Smooth muscle cell (in vitro differentiated cells): ENCODE data around the gene TRIM17. TPM values are rescaled to one million over a fixed set of nuclear protein-coding genes. Genes with fewer than 3 reads are reported as not detected.

ENCODE experiments used
- DNase-seq: peaks from one replicate; lab custom pipeline; 2025; ENCODE audit not compliant: unreplicated experiment; lab: John Stamatoyannopoulos, UW
- H2AFZ ChIP-seq: fragments of 200-600 bp; sonication (generic); 2 replicates; pipeline ENCODE4 v1.6.0; 2016; ENCODE audit warnings: antibody characterized with exemption, low read depth, mild to moderate bottlenecking
- H3F3A ChIP-seq: fragments of 200-600 bp; sonication (generic); 2 replicates; pipeline ENCODE4 v1.6.0; 2017; ENCODE audit warnings: antibody characterized with exemption, low read depth
- H3K27ac ChIP-seq: fragments of 200-600 bp; sonication (generic); 2 replicates; pipeline ENCODE4 v1.5.1; 2016; ENCODE audit warnings: low read depth, mild to moderate bottlenecking
- H3K27me3 ChIP-seq: fragments of 200-600 bp; sonication (generic); 2 replicates; pipeline ENCODE4 v1.6.1; 2016; ENCODE audit warnings: low read depth, mild to moderate bottlenecking
- H3K36me3 ChIP-seq: fragments of 200-600 bp; sonication (generic); 2 replicates; pipeline ENCODE4 v1.5.1; 2016; ENCODE audit warnings: low read depth
- H3K4me1 ChIP-seq: fragments of 200-600 bp; sonication (generic); 2 replicates; pipeline ENCODE4 v1.5.1; 2016; ENCODE audit warnings: low read depth
- H3K4me2 ChIP-seq: fragments of 200-600 bp; sonication (generic); 2 replicates; pipeline ENCODE4 v1.6.0; 2016; ENCODE audit warnings: mild to moderate bottlenecking
- H3K4me3 ChIP-seq: fragments of 200-600 bp; sonication (generic); 2 replicates; pipeline ENCODE4 v1.5.1; 2016; ENCODE audit warnings: mild to moderate bottlenecking
- H3K79me2 ChIP-seq: fragments of 200-600 bp; sonication (generic); 2 replicates; pipeline ENCODE4 v1.6.0; 2016; ENCODE audit warnings: low read depth, mild to moderate bottlenecking
- H3K9ac ChIP-seq: fragments of 200-600 bp; sonication (generic); 2 replicates; pipeline ENCODE4 v1.6.0; 2016; ENCODE audit warnings: low read depth
- H3K9me3 ChIP-seq: fragments of 200-600 bp; sonication (generic); replicated peaks from 2 replicates; pipeline ENCODE4 v1.5.1; 2016; ENCODE audit warnings: low read depth
- H4K20me1 ChIP-seq: fragments of 200-600 bp; sonication (generic); 2 replicates; pipeline ENCODE4 v1.6.0; 2016; ENCODE audit warnings: low read depth
- CTCF ChIP-seq: fragments of 200-600 bp; sonication (generic); IDR thresholded peaks from 2 replicates; pipeline ENCODE4 v1.5.1; 2017; ENCODE audit warnings: borderline replicate concordance, mild to moderate bottlenecking, antibody characterized with exemption; ENCODE audit not compliant: insufficient read depth, poor library complexity, severe bottlenecking
- WGBS: methylation state at CpG from one replicate; pipeline ENCODE4 v1.1.7; 2016; ENCODE audit warnings: low lambda C conversion rate; 5-methylcytosine and 5-hydroxymethylcytosine counted together
- polyA plus RNA-seq: library from polyadenylated mRNA; unstranded; fragments of >200 nt; fragmentation: Nextera tagmentation; extraction: Ambion mirVana; gene quantifications from 2 replicates; pipeline ENCODE4 v1.2.1, GENCODE V29; 2016
- total RNA-seq: library from RNA; depleted of rRNA; stranded (reverse); fragments of >200 nt; gene quantifications from 2 replicates; pipeline ENCODE4 v1.2.3, GENCODE V29; 2014

Gene TRIM17
- total and polyA plus RNA-seq, 2 experiments from 2014 or later, result 1.5 to 1.6 TPM

GRCh38 chr1:228396770-228397662 lies 19.6 kb downstream of the TRIM17 start:
- WGBS, result 94% methylated on average over 19 of the region's 21 CpGs
- no peak for TF ChIP-seq CTCF
- no peak for DNase-seq

GRCh38 chr1:228394571-228395394 lies 21.9 kb downstream of the TRIM17 start:
- Histone ChIP-seq H3K9ac (no peak overlapping the region), H3K4me1 (no peaks in the 10 kb centered on the region), H3K9me3 (no peaks in the 10 kb centered on the region), H3K4me2 (no peak overlapping the region), H2AFZ (no peak overlapping the region), H3K79me2 (no peaks in the 10 kb centered on the region), H3K27me3 (no peaks in the 10 kb centered on the region), H3K4me3 (no peak overlapping the region), H3K27ac (no peak overlapping the region), H3K36me3 (no peaks in the 10 kb centered on the region), H3F3A (no peaks in the 10 kb centered on the region), H4K20me1 (peaks cover 29% of the 10 kb centered on the region)
- no peak for TF ChIP-seq CTCF
- DNase-seq, result no peak
- WGBS, result 98% methylated on average over 38 of the region's 38 CpGs

More at GRCh38 chr1:228396770-228397662, 19.6 kb downstream of the TRIM17 start:
- Histone ChIP-seq H3K79me2 (no peaks in the 10 kb centered on the region), H3K9me3 (no peaks in the 10 kb centered on the region), H3K27me3 (no peaks in the 10 kb centered on the region), H3K36me3 (no peaks in the 10 kb centered on the region), H3K9ac (no peak overlapping the region), H3F3A (no peaks in the 10 kb centered on the region), H2AFZ (no peak overlapping the region), H3K4me1 (no peaks in the 10 kb centered on the region), H3K4me3 (no peak overlapping the region), H4K20me1 (peaks cover 52% of the 10 kb centered on the region), H3K27ac (no peak overlapping the region), H3K4me2 (no peak overlapping the region)

- Histone ChIP-seq H3K9ac (no peak overlapping the region), H3K4me2 (no peak overlapping the region), H3K27ac (no peak overlapping the region), H3K79me2 (no peaks in the 10 kb centered on the region), H2AFZ (no peak overlapping the region), H3K9me3 (no peaks in the 10 kb centered on the region), H3F3A (no peaks in the 10 kb centered on the region), H3K36me3 (no peaks in the 10 kb centered on the region), H3K27me3 (no peaks in the 10 kb centered on the region), H3K4me3 (no peak overlapping the region), H4K20me1 (peaks cover 23% of the 10 kb centered on the region), H3K4me1 (no peaks in the 10 kb centered on the region)
- DNase-seq, result no peak
- TF ChIP-seq CTCF, result no peak
- WGBS, result 97% methylated on average over 9 of the region's 9 CpGs
Measured at GRCh38 chr1:228393811-228394570, 22.7 kb downstream of the TRIM17 start.
